ENCODE data around the gene TIGAR. TPM values are rescaled to one million over a fixed set of nuclear protein-coding genes. Genes with fewer than 3 reads are reported as not detected.

TIGAR gene
- total RNA-seq, 6 donors from 2014 or later: 4.9 to 19.5 (median 10.4) TPM

DNA sequence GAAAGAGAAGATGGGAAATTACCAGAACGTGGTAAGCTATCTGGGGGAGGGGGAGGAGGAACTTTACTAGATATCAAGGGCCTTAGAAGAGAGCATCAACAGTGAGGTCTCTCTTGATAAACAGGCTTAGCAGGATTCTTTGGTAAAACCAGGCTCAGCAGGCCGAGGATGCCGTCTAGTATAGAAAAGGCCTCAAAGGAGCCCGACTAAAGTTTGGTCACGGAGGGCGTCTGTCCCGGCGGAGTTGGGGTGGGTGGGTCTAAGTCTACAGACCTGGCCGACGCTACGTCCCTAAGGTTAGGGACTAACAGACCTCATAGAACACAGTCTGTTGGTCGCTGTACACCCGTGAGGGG lies 538 bp upstream of the TIGAR start:
- H3K36me3 ChIP-seq: no peaks in the 10 kb centered on the region
- no peak for TF ChIP-seq POLR2A (IDR thresholded peaks at IDR 0.05)
- H3K27ac ChIP-seq: peak overlapping the region; percentile 87 to 94 (median 88)
- WGBS, 2 donors: 0% methylated on average over 10 to 13 of the region's 13 CpGs
- H3K27me3 ChIP-seq: no peaks in the 10 kb centered on the region
- H3K4me1 ChIP-seq: peaks cover 6 to 24% (median 12%) of the 10 kb centered on the region in 4 donors
- peak overlapping the region; percentile 62 to 97 (median 87) for H3K4me3 ChIP-seq
- no peaks in the 10 kb centered on the region for H3K9me3 ChIP-seq
- DNase-seq (no peak), ATAC-seq (ENCODE audit: low FRiP score in 2 of 2) (peak; percentile 61 to 63)

DNA sequence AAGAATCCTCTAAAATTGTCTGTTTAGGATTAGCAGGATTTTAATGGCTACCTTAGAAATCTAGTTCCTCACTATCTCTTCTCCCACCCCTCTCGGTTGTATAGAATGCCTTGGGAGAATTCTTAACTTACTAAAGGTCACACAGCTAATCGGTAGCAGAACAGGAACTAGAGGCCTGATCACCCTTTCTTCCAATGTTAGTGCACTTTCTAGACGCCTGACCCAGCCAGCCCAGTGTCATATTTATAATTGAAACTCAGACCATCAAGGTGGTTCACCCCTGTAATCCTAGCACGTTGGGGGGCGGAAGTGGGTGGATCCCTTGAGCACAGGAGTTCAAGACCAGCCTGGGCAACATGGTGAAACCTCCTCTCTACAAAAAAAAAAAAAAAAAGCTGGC lies 1.7 kb downstream of the TIGAR start:
- 72 to 84% methylated on average over 5 of the region's 5 CpGs for WGBS, 2 donors
- no peak overlapping the region for H3K27ac ChIP-seq

DNA sequence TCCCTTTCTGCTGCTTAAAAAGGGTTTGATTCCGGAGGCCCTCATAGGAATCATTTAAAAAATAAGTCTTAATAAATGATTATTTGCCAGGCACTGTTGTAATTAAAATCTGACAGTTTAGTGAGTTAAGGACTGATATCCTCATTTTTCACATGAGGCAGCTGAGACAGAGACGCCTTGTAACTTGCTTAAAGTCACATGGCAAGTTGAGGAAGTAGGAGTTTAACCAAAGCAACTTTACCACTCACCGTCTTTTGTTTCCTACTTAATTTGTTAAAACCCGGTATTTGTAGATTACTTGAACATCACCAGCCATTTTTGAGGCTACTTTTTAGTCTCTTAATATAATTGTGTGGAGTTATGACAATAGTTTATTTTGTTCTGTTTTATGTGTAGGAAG lies 2.4 kb downstream of the TIGAR start:
- H3K27ac ChIP-seq: no peak overlapping the region
- no peaks in the 10 kb centered on the region for H3K9me3 ChIP-seq
- no peak for TF ChIP-seq EP300 (IDR thresholded peaks at IDR 0.05)
- TF ChIP-seq POLR2A (IDR thresholded peaks at IDR 0.05): no peak
- TF ChIP-seq, protein P1, sequence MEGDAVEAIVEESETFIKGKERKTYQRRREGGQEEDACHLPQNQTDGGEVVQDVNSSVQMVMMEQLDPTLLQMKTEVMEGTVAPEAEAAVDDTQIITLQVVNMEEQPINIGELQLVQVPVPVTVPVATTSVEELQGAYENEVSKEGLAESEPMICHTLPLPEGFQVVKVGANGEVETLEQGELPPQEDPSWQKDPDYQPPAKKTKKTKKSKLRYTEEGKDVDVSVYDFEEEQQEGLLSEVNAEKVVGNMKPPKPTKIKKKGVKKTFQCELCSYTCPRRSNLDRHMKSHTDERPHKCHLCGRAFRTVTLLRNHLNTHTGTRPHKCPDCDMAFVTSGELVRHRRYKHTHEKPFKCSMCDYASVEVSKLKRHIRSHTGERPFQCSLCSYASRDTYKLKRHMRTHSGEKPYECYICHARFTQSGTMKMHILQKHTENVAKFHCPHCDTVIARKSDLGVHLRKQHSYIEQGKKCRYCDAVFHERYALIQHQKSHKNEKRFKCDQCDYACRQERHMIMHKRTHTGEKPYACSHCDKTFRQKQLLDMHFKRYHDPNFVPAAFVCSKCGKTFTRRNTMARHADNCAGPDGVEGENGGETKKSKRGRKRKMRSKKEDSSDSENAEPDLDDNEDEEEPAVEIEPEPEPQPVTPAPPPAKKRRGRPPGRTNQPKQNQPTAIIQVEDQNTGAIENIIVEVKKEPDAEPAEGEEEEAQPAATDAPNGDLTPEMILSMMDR (IDR thresholded peaks at IDR 0.05): no peak
- TF ChIP-seq POLR2AphosphoS5 (IDR thresholded peaks at IDR 0.05): no peak
- WGBS, 2 donors: 73 to 75% methylated on average over 4 of the region's 4 CpGs
- ATAC-seq (ENCODE audit: low FRiP score in 2 of 2) (no peak), DNase-seq (no peak)
- no peak overlapping the region for H3K4me3 ChIP-seq
- H3K4me1 ChIP-seq: peaks cover 6 to 24% (median 12%) of the 10 kb centered on the region in 4 donors
- no peaks in the 10 kb centered on the region for H3K27me3 ChIP-seq
- no peaks in the 10 kb centered on the region for H3K36me3 ChIP-seq

More for the DNA sequence above, 1.7 kb downstream of the TIGAR start:
- DNase-seq (no peak), ATAC-seq (ENCODE audit: low FRiP score in 2 of 2) (no peak)
- peaks cover 6 to 24% (median 12%) of the 10 kb centered on the region in 4 donors for H3K4me1 ChIP-seq
- H3K36me3 ChIP-seq: no peaks in the 10 kb centered on the region
- H3K9me3 ChIP-seq: no peaks in the 10 kb centered on the region
- no peak overlapping the region for H3K4me3 ChIP-seq
- TF ChIP-seq EP300 (IDR thresholded peaks at IDR 0.05) (no peak), POLR2AphosphoS5 (IDR thresholded peaks at IDR 0.05) (no peak), POLR2A (IDR thresholded peaks at IDR 0.05) (no peak)
- TF ChIP-seq, protein P1 (IDR thresholded peaks at IDR 0.05): no peak
- H3K27me3 ChIP-seq: no peaks in the 10 kb centered on the region

DNA sequence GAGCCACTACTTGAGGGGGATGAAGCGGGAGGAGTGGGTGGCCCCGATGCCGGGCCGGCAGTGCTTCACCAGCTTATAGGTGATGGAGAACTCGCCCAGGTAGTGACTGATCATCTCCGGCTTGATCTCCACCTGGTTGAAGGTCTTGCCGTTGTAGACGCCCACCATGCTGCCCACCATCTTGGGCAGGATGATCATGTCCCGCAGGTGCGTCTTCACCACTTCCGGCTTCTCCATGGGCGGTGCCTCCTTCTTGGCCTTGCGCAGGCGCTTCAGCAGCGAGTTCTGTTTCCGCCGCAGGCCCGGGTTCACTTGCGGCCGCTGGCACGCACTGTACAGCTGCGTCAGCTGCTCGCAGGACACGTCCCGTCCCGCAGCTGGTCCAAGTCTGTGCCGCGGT lies 3.4 kb downstream of the TIGAR start:
- DNase-seq (peak in 1 of 2 donors; percentile 75), ATAC-seq (ENCODE audit: low FRiP score in 2 of 2) (no peak)
- no peak overlapping the region for H3K27ac ChIP-seq
- TF ChIP-seq POLR2AphosphoS5 (IDR thresholded peaks at IDR 0.05) (no peak), EP300 (IDR thresholded peaks at IDR 0.05) (no peak), POLR2A (IDR thresholded peaks at IDR 0.05) (no peak)
- TF ChIP-seq, protein P1 (IDR thresholded peaks at IDR 0.05): no peak
- H3K4me3 ChIP-seq: no peak overlapping the region
- H3K36me3 ChIP-seq: no peaks in the 10 kb centered on the region
- H3K27me3 ChIP-seq: no peaks in the 10 kb centered on the region
- WGBS, 2 donors: 96% methylated on average over 27 of the region's 28 CpGs
- H3K9me3 ChIP-seq: no peaks in the 10 kb centered on the region
- H3K4me1 ChIP-seq: peaks cover 6 to 24% (median 12%) of the 10 kb centered on the region in 4 donors

DNA sequence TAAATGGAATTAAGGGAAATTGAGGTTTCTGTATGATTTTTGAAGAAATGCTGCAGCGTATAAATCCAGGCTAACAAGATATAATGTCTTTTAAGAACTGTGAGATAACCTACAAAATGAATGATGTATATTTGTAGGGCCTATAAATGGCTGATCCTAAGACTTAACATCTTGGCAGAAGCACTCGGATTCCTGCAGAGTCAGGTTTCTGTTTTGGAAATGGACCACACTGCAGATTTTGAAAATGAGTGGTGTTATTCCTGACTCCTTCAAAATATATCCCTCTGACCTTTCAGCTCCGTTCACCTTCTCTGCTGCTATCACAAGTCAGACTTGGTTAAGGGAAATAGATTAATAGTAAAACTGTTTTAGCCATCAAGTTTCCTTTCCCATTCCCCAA lies 5.0 kb downstream of the TIGAR start:
- WGBS, 2 donors: 87 to 90% methylated on average over 3 of the region's 3 CpGs
- H3K36me3 ChIP-seq: no peaks in the 10 kb centered on the region
- H3K4me3 ChIP-seq: no peak overlapping the region
- H3K4me1 ChIP-seq: peaks cover 6 to 19% (median 10%) of the 10 kb centered on the region in 4 donors
- no peak for ATAC-seq (ENCODE audit: low FRiP score in 2 of 2)
- DNase-seq: no peak
- no peaks in the 10 kb centered on the region for H3K9me3 ChIP-seq
- no peaks in the 10 kb centered on the region for H3K27me3 ChIP-seq
- no peak overlapping the region for H3K27ac ChIP-seq
- TF ChIP-seq, protein P1 (IDR thresholded peaks at IDR 0.05): no peak
- TF ChIP-seq EP300 (IDR thresholded peaks at IDR 0.05): no peak
- TF ChIP-seq POLR2AphosphoS5 (IDR thresholded peaks at IDR 0.05): no peak
- TF ChIP-seq POLR2A (IDR thresholded peaks at IDR 0.05): no peak
